Chondrocyte (in vitro differentiated cells): Measurements from ENCODE around the gene SNPH. TPM values are rescaled to one million over a fixed set of nuclear protein-coding genes. Genes with fewer than 3 reads are reported as not detected.
A peak's percentile ranks its signal among the peaks of the same experiment; 100 is the strongest.
"Not testable (repeated sequence)": the region's sequence is repeated elsewhere in the genome, so short reads cannot be mapped to it uniquely, and the experiment has no call there.

Source experiments
- DNase-seq: peaks from one replicate; pipeline ENCODE4 v3.0.0; 2021; ENCODE audit warnings: mixed read lengths, low spot score
- H3K27ac Mint-ChIP-seq: one replicate; pipeline ENCODE4 v1.8.0; 2021; ENCODE audit warnings: mild to moderate bottlenecking, moderate library complexity, mixed read lengths; ENCODE audit not compliant: unreplicated experiment
- H3K27me3 Mint-ChIP-seq: 2 replicates; pipeline ENCODE4 v1.8.0; 2021; ENCODE audit warnings: low read depth, mixed read lengths
- H3K36me3 Mint-ChIP-seq: 2 replicates; pipeline ENCODE4 v1.8.0; 2021; ENCODE audit warnings: low read depth, mixed read lengths
- H3K4me1 Mint-ChIP-seq: 2 replicates; pipeline ENCODE4 v1.8.0; 2021; ENCODE audit warnings: low read depth, mild to moderate bottlenecking, mixed read lengths
- H3K4me3 Mint-ChIP-seq: one replicate; pipeline ENCODE4 v1.8.0; 2021; ENCODE audit warnings: mild to moderate bottlenecking, moderate library complexity, mixed read lengths; ENCODE audit not compliant: unreplicated experiment
- H3K9me3 Mint-ChIP-seq: 2 replicates; pipeline ENCODE4 v1.8.0; 2021; ENCODE audit warnings: low read depth, mixed read lengths
- long read RNA-seq: library from polyadenylated mRNA; stranded (forward); transcript quantifications from one replicate; pipeline ENCODE4 v2.0.0, GENCODE V29; 2021
- total RNA-seq: library from RNA; stranded (reverse); gene quantifications from 3 replicates; pipeline ENCODE4 v1.2.1, GENCODE V29; 2021
- TF ChIP-seq, protein P1 (sequence below): fragments of 200-600 bp; sonication (generic); IDR thresholded peaks from 2 replicates; pipeline ENCODE4 v1.5.0; 2021; ENCODE audit warnings: antibody characterized with exemption, mild to moderate bottlenecking, moderate library complexity

The SNPH gene, protein sequence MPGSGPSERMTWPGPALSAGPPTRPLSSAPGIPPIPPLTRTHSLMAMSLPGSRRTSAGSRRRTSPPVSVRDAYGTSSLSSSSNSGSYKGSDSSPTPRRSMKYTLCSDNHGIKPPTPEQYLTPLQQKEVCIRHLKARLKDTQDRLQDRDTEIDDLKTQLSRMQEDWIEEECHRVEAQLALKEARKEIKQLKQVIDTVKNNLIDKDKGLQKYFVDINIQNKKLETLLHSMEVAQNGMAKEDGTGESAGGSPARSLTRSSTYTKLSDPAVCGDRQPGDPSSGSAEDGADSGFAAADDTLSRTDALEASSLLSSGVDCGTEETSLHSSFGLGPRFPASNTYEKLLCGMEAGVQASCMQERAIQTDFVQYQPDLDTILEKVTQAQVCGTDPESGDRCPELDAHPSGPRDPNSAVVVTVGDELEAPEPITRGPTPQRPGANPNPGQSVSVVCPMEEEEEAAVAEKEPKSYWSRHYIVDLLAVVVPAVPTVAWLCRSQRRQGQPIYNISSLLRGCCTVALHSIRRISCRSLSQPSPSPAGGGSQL
- total RNA-seq: 10.8 to 12.8 TPM (median 12.0 TPM) in 3 replicates
- long read RNA-seq, full-length matches to known transcripts: 3 of 9 reads
- long read RNA-seq, partial matches to known transcripts: 5 of 9 reads
- long read RNA-seq, other reads (novel, unspliced or antisense): 1 of 9 reads

DNA sequence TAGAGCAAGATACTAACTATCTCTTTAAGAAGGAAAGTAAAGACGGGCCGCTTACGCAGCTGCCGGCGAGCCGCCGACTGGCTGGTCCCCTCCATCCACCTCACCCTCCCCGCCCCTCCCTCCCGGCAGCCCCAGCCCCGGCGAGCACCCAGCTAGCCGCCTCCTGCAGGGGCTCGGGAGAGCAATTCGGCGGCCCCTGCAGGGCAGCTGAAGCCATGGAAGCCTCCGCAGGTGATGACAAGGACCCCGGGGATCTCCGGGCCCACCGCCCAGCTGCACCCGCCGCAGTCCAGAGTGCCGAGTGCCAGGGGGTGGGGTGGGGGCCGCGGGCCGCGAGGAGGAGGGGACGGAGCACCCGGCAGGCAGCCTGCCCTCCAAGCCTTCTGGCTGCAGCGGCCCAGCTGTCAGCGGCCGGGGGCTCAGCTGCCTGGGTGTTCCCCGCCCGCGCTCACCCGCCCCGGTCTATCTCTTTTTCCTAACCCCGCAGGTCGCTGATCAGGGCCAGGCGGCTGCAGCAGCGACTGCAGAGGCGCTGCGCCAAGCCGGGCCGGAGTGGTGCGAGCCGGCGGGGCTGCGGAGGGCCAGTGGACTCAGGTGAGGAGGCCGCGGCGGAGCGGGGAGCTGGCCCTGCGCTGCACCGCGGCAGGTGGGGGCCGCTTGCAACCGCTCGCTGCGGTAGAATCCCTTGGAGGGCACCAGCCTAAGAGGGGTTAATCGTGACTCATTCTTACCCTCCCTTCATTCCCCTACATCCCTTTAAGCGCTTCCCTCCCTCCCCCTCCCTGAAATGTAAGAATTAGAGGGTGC lies at the start of gene SNPH:
TSS of gene SNPH (plus strand) at position 128 of the 807 bp plus-strand sequence. CDS start 29,946 bp downstream, outside the sequence.
- no peak for DNase-seq
- Mint-ChIP-seq H3K36me3 (no peaks in the 10 kb centered on the region), H3K4me3 (peak within 1 kb of the TSS; percentile 72), H3K27ac (peak within 1 kb of the TSS; percentile 87), H3K4me1 (peaks cover 26% of the 10 kb centered on the region), H3K27me3 (no peaks in the 10 kb centered on the region), H3K9me3 (no peaks in the 10 kb centered on the region)
- TF ChIP-seq, protein P1, sequence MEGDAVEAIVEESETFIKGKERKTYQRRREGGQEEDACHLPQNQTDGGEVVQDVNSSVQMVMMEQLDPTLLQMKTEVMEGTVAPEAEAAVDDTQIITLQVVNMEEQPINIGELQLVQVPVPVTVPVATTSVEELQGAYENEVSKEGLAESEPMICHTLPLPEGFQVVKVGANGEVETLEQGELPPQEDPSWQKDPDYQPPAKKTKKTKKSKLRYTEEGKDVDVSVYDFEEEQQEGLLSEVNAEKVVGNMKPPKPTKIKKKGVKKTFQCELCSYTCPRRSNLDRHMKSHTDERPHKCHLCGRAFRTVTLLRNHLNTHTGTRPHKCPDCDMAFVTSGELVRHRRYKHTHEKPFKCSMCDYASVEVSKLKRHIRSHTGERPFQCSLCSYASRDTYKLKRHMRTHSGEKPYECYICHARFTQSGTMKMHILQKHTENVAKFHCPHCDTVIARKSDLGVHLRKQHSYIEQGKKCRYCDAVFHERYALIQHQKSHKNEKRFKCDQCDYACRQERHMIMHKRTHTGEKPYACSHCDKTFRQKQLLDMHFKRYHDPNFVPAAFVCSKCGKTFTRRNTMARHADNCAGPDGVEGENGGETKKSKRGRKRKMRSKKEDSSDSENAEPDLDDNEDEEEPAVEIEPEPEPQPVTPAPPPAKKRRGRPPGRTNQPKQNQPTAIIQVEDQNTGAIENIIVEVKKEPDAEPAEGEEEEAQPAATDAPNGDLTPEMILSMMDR: no peak

DNA sequence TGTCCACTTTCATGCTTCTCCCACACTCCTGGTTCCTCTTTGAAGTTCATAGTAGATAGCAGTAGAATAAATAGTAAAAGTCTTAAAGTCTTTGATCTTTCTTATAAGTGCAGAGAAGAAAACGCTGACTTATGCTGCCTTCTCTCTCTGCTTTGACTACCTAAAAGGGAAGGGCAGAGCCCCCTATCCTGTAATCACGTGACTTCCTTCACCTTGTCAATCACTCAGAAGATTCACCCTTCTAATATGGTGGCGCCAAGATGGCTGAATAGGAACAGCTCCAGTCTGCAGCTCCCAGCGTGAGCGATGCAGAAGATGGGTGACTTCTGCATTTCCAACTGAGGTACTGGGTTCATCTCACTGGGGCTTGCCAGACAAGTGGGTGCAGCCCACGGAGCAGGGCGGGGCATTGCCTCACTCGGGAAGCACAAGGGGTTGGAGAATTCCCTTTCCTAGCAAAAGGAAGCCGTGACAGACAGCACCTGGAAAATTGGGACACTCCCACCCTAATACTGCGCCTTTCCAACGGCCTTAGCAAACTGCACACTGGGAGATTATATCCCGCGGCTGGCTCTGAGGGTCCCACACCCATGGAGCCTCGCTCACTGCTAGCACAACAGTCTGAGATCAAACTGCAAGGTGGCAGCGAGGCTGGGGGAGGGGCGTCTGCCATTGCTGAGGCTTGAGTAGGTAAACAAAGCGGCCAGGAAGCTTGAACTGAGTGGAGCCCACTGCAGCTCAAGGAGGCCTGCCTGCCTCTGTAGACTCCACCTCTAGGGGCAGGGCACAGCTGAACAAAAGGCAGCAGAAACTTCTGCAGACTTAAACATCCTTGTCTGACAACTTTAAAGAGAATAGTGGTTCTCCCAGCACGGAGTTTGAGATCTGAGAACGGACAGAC lies 49.3 kb upstream of the SNPH start:
- H3K4me3 Mint-ChIP-seq, H3K36me3 Mint-ChIP-seq, H3K9me3 Mint-ChIP-seq, H3K27ac Mint-ChIP-seq, H3K4me1 Mint-ChIP-seq: not testable (repeated sequence)
- peak; percentile 44 for DNase-seq
- H3K27me3 Mint-ChIP-seq: peaks cover 60% of the 10 kb centered on the region

DNA sequence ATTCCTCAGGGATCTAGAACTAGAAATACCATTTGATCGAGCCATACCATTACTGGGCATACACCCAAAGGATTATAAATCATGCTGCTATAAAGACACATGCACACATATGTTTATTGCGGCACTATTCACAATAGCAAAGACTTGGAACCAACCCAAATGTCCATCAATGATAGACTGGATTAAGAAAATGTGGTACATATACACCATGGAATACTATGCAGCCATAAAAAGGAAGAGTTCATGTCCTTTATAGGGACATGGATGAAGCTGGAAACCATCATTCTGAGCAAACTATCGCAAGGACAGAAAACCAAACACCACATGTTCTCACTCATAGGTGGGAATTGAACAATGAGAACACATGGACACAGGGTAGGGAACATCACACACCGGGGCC lies 43.3 kb upstream of the SNPH start:
- not testable (repeated sequence) for H3K4me1 Mint-ChIP-seq, DNase-seq, H3K9me3 Mint-ChIP-seq, H3K36me3 Mint-ChIP-seq, H3K27ac Mint-ChIP-seq, H3K4me3 Mint-ChIP-seq
- peaks cover 32% of the 10 kb centered on the region for H3K27me3 Mint-ChIP-seq

DNA sequence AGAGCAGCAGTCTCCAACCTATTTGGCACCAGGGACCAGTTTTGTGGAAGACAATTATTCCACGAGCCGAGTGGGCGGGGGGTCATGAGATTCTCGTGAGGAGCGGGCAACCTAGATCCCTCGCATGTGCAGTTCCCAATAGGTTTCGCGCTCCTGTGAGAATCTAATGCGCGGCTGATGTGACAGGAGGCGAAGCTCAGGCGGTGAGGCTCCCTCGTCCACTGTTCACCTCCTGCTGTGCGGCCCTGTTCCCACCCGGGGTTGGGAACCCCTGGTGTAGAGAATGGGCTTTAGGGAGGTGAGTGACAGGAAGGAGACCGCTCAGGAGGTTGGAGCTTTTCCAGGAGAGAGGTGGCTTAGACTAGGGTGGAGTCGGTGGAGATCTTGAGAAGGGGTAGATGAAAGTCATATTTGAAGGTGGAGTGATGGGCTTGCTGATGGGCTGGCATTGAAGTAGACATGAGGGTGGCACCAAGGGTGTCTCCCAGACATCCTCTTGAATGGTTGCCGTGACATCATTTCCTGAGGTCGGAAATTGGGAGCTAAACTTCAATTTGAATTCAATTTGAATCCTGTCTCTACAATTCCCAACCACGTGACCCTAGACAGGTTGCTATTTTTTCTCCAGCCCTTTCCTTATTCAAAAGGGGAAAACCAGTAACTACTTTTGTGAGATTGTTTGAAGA lies 41.7 kb upstream of the SNPH start:
- TF ChIP-seq, protein P1: no peak
- H3K9me3 Mint-ChIP-seq: no peaks in the 10 kb centered on the region
- no peak overlapping the region for H3K27ac Mint-ChIP-seq
- peaks cover 4% of the 10 kb centered on the region for H3K4me1 Mint-ChIP-seq
- peaks cover 22% of the 10 kb centered on the region for H3K27me3 Mint-ChIP-seq
- no peaks in the 10 kb centered on the region for H3K36me3 Mint-ChIP-seq
- H3K4me3 Mint-ChIP-seq: no peak overlapping the region
- peak; percentile 62 for DNase-seq

DNA sequence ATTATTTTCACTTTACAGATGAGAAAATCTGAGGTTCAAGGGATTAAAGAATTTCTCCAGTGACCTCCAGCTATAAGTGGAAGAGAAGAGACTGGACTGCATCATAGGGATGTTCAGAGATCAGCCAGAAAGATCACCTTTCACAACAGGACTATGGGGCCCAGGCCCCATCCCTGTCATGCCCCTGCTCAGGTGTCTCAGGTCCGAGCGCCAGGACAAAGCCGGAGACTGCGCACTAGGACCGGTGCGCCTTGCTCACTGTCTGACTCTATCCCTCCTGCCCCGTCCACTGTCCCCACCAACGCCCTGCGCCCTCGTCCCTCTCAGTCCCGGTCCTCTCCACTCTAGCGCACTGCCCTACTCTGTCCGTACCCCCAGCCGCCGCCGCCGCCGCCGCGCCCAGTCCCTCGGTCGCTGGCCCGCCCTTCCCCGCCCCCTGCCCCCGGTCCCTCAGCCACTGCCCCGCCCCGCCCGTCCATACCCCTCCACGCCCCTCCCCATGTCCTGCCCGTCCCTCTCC lies 40.8 kb upstream of the SNPH start:
- peak; percentile 85 for DNase-seq
- Mint-ChIP-seq H3K36me3 (no peaks in the 10 kb centered on the region), H3K27ac (no peak overlapping the region), H3K4me1 (peaks cover 4% of the 10 kb centered on the region), H3K27me3 (peaks cover 20% of the 10 kb centered on the region), H3K4me3 (peak overlapping the region; percentile 70), H3K9me3 (no peaks in the 10 kb centered on the region)
- TF ChIP-seq, protein P1: no peak
